Measurements from ENCODE around the gene SORCS2. TPM values are rescaled to one million over a fixed set of nuclear protein-coding genes. Genes with fewer than 3 reads are reported as not detected.

The SORCS2 gene
- polyA plus RNA-seq, 3 donors: 0.46 to 0.55 TPM; not detected in 1

DNA sequence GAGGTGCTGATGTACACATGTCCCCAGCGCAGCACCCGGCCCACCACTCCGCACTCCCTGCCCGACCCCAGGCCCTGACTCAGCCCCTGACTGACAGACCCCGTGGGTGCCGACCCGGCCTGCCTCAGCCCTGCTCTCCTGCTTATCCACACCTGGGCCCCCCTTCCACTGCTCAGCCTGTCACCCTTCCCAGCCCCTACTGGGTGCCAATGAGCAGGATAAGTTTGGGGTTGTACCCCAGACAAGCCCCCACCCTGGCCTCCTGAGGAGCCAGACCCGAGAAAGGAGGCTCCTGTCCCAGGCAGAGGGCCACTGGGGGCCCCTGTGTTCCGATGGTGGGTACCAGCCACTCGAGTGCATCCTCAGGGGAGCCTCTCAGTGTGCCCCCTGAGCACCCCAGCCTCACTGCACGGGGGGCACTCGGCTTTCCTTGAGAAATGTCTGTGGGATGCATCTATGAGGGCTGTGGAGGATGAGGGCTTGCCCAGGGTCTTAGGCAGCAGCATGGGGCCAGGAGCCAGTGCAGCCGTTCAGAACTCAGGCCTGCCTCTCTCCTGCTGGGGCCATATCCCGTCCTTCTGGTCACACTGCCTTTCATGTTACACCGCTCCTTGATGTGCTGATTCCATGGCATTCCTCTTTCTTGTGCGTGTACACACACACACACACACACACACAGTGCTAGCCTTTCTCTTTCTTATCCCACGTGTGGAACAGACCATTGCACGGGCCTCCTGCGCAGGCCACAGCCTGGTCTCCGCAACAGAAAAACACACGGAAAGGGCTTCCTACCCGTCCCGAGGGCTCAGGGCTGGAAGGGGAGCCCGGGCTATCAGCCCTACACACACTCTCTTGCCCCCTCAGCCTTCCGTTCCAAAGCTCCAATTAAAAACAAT lies 462.5 kb downstream of the SORCS2 start:
- H2AFZ ChIP-seq (ENCODE audit: insufficient read depth, low read depth, low read length, poor library complexity, severe bottlenecking): peak overlapping the region; percentile 64
- no peaks in the 10 kb centered on the region for H4K20me1 ChIP-seq (ENCODE audit: insufficient read depth, low read length)
- Mint-ChIP-seq H3K27me3 (ENCODE audit: low read depth in 3 of 3) (peaks cover 15 to 40% (median 32%) of the 10 kb centered on the region in 3 donors), H3K27ac (peak overlapping the region in 5 of 7 donors; percentile 6 to 87 (median 38)), H3K9me3 (peaks cover 0 to 3% (median 0%) of the 10 kb centered on the region in 7 donors), H3K36me3 (peaks cover 3 to 14% of the 10 kb centered on the region in 2 donors), H3K4me1 (peaks cover 58% of the 10 kb centered on the region), H3K4me3 (peak overlapping the region in 1 of 2 donors; percentile 85)
- WGBS (ENCODE audit: insufficient coverage): 67% methylated on average over 25 of the region's 25 CpGs
- H3K79me2 ChIP-seq (ENCODE audit: insufficient read depth, low read length): no peaks in the 10 kb centered on the region
- no peak overlapping the region for H3K4me3 ChIP-seq (replicated peaks in 1 of 3; ENCODE audit: low read depth in 2 of 3, low read length in 3 of 3)
- DNase-seq: no peak
- no peaks in the 10 kb centered on the region for H3K9me3 ChIP-seq (replicated peaks in 1 of 2; ENCODE audit: control insufficient read depth in 1 of 2, insufficient read depth in 1 of 2, low read length in 2 of 2)
- TF ChIP-seq, protein P1, sequence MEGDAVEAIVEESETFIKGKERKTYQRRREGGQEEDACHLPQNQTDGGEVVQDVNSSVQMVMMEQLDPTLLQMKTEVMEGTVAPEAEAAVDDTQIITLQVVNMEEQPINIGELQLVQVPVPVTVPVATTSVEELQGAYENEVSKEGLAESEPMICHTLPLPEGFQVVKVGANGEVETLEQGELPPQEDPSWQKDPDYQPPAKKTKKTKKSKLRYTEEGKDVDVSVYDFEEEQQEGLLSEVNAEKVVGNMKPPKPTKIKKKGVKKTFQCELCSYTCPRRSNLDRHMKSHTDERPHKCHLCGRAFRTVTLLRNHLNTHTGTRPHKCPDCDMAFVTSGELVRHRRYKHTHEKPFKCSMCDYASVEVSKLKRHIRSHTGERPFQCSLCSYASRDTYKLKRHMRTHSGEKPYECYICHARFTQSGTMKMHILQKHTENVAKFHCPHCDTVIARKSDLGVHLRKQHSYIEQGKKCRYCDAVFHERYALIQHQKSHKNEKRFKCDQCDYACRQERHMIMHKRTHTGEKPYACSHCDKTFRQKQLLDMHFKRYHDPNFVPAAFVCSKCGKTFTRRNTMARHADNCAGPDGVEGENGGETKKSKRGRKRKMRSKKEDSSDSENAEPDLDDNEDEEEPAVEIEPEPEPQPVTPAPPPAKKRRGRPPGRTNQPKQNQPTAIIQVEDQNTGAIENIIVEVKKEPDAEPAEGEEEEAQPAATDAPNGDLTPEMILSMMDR (IDR thresholded peaks at IDR 0.05): no peak
- H3K4me2 ChIP-seq (replicated peaks; ENCODE audit: extremely low read depth, low read length, poor library complexity, severe bottlenecking): no peak overlapping the region
- no peak overlapping the region for H3K9ac ChIP-seq (ENCODE audit: insufficient read depth, low read length, poor library complexity, severe bottlenecking)
- no peaks in the 10 kb centered on the region for H3K36me3 ChIP-seq (replicated peaks in 1 of 2; ENCODE audit: control insufficient read depth in 1 of 2, insufficient read depth in 2 of 2, low read length in 2 of 2)
- intact Hi-C loops (cut with micrococcal nuclease): loop anchor here in 1 of 2 donors (10.0 kb wide), 1 partner anchor 120 kb away; no protein-coding TSS in a partner anchor
- H3K4me1 ChIP-seq (ENCODE audit: control insufficient read depth in 1 of 2, insufficient read depth in 2 of 2, low read length in 2 of 2): peaks cover 58 to 59% of the 10 kb centered on the region in 2 donors
- peaks cover 0 to 8% of the 10 kb centered on the region in 2 donors for H3K27me3 ChIP-seq (ENCODE audit: control insufficient read depth in 2 of 2, insufficient read depth in 2 of 2, low read length in 2 of 2)
- H3K27ac ChIP-seq (ENCODE audit: low read depth in 1 of 2, low read length in 2 of 2): no peak overlapping the region

DNA sequence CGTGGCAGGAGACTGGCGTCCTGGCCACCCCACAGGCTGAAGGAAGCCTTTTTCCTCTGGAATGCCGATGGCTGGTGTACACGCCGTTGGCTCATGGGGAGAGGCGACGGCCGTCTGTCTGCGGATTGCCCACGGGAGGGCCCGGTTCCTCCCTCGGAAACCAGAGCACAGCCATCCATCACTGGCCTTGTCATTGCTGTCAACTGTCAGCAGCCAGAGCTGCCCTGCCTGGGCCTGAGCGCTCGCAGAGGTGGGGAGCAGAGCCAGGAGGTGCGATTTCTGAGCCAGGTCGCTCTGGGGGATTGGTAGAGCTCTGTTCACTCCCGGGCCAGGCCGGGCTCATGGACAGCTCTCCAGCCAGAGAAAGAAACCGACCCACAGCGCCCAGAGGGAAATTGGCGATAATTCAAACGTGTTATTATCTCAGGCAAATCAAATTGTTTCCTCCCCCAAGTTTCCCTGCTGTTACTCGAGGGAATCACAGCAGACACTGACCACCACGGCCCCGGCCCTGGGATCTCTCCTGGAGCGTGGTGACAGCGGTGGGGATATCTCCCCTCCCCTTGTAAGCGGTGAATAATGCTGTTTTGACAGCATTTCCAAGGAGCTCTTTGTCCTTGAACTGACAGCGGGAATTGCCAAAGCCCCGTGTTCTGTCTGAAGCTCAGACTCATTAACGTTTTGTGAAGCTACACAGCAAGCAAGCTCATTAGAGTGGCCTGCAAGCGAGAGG lies 463.3 kb downstream of the SORCS2 start:
- intact Hi-C loops (cut with micrococcal nuclease): loop anchor here in 1 of 2 donors (10.0 kb wide), 1 partner anchor 121 kb away; no protein-coding TSS in a partner anchor
- Mint-ChIP-seq H3K27me3 (ENCODE audit: low read depth in 3 of 3) (peaks cover 15 to 40% (median 32%) of the 10 kb centered on the region in 3 donors), H3K9me3 (peaks cover 0 to 3% (median 0%) of the 10 kb centered on the region in 7 donors), H3K36me3 (peaks cover 3 to 14% of the 10 kb centered on the region in 2 donors), H3K4me3 (peak overlapping the region in 1 of 2 donors; percentile 62), H3K27ac (peak overlapping the region in 3 of 7 donors; percentile 10 to 59 (median 27)), H3K4me1 (peaks cover 50% of the 10 kb centered on the region)
- Histone ChIP-seq H4K20me1 (ENCODE audit: insufficient read depth, low read length) (no peaks in the 10 kb centered on the region), H3K4me2 (replicated peaks; ENCODE audit: extremely low read depth, low read length, poor library complexity, severe bottlenecking) (no peak overlapping the region), H3K27me3 (ENCODE audit: control insufficient read depth in 2 of 2, insufficient read depth in 2 of 2, low read length in 2 of 2) (peaks cover 0 to 8% of the 10 kb centered on the region in 2 donors), H3K4me1 (ENCODE audit: control insufficient read depth in 1 of 2, insufficient read depth in 2 of 2, low read length in 2 of 2) (peaks cover 50 to 51% of the 10 kb centered on the region in 2 donors), H3K27ac (ENCODE audit: low read depth in 1 of 2, low read length in 2 of 2) (no peak overlapping the region), H3K9ac (ENCODE audit: insufficient read depth, low read length, poor library complexity, severe bottlenecking) (no peak overlapping the region), H3K79me2 (ENCODE audit: insufficient read depth, low read length) (no peaks in the 10 kb centered on the region), H3K4me3 (replicated peaks in 1 of 3; ENCODE audit: low read depth in 2 of 3, low read length in 3 of 3) (no peak overlapping the region), H3K9me3 (replicated peaks in 1 of 2; ENCODE audit: control insufficient read depth in 1 of 2, insufficient read depth in 1 of 2, low read length in 2 of 2) (no peaks in the 10 kb centered on the region), H2AFZ (ENCODE audit: insufficient read depth, low read depth, low read length, poor library complexity, severe bottlenecking) (peak overlapping the region; percentile 64), H3K36me3 (replicated peaks in 1 of 2; ENCODE audit: control insufficient read depth in 1 of 2, insufficient read depth in 2 of 2, low read length in 2 of 2) (no peaks in the 10 kb centered on the region)
- TF ChIP-seq, protein P1 (IDR thresholded peaks at IDR 0.05): no peak
- DNase-seq: peak in 1 of 3 donors; percentile 32
- 26% methylated on average over 29 of the region's 32 CpGs for WGBS (ENCODE audit: insufficient coverage)

Data from CD14-positive monocyte (primary cell).